Hepatocyte (in vitro differentiated cells): ENCODE measurements around the gene ADCYAP1R1. TPM values are rescaled to one million over a fixed set of nuclear protein-coding genes. Genes with fewer than 3 reads are reported as not detected.

Source experiments
- DNase-seq: peaks from one replicate; pipeline ENCODE4 v3.0.0-alpha.2; 2016; ENCODE audit warnings: low spot score
- H2AFZ ChIP-seq: fragments of 200-600 bp; sonication (generic); 2 replicates; pipeline ENCODE4 v1.6.0; 2016; ENCODE audit warnings: antibody characterized with exemption, mild to moderate bottlenecking
- H3K27ac ChIP-seq: fragments of 200-600 bp; sonication (generic); 2 replicates; pipeline ENCODE4 v1.5.1; 2016; ENCODE audit warnings: mild to moderate bottlenecking
- H3K27me3 ChIP-seq: fragments of 200-600 bp; sonication (generic); 2 replicates; pipeline ENCODE4 v1.6.1; 2016
- H3K36me3 ChIP-seq: fragments of 200-600 bp; sonication (generic); replicated peaks from 2 replicates; pipeline ENCODE4 v1.5.1; 2016; ENCODE audit warnings: low read depth; ENCODE audit not compliant: insufficient read depth
- H3K4me1 ChIP-seq: fragments of 200-600 bp; sonication (generic); 2 replicates; pipeline ENCODE4 v1.5.1; 2016; ENCODE audit warnings: mild to moderate bottlenecking, moderate library complexity; ENCODE audit not compliant: insufficient read depth
- H3K4me2 ChIP-seq: fragments of 200-600 bp; sonication (generic); 2 replicates; pipeline ENCODE4 v1.6.0; 2016
- H3K4me3 ChIP-seq: fragments of 200-600 bp; sonication (generic); 2 replicates; pipeline ENCODE4 v1.5.1; 2016; ENCODE audit warnings: mild to moderate bottlenecking
- H3K79me2 ChIP-seq: fragments of 200-600 bp; sonication (generic); 2 replicates; pipeline ENCODE4 v1.6.0; 2017; ENCODE audit warnings: mild to moderate bottlenecking
- H3K9me2 ChIP-seq: fragments of 200-600 bp; sonication (generic); replicated peaks from 2 replicates; pipeline ENCODE4 v1.6.0; 2017; ENCODE audit warnings: mild to moderate bottlenecking; ENCODE audit not compliant: insufficient read depth
- H3K9me3 ChIP-seq: fragments of 200-600 bp; sonication (generic); 2 replicates; pipeline ENCODE4 v1.5.1; 2016; ENCODE audit warnings: low read depth, mild to moderate bottlenecking
- H4K20me1 ChIP-seq: fragments of 200-600 bp; sonication (generic); 2 replicates; pipeline ENCODE4 v1.6.0; 2016; ENCODE audit warnings: mild to moderate bottlenecking; ENCODE audit not compliant: insufficient read depth, poor library complexity, severe bottlenecking
- EZH2 ChIP-seq: fragments of 200-600 bp; sonication (generic); IDR thresholded peaks from 2 replicates; pipeline ENCODE4 v1.6.1; 2016; ENCODE audit warnings: antibody characterized with exemption, mild to moderate bottlenecking, borderline replicate concordance
- EZH2phosphoT487 ChIP-seq: fragments of 200-600 bp; sonication (generic); IDR thresholded peaks from one replicate; pipeline ENCODE4 v1.6.1; 2018; ENCODE audit warnings: antibody characterized with exemption, mild to moderate bottlenecking, low read depth, moderate library complexity; ENCODE audit not compliant: unreplicated experiment, severe bottlenecking
- WGBS: methylation state at CpG from one replicate; pipeline ENCODE4 v1.1.6; 2016; ENCODE audit warnings: low lambda C conversion rate; ENCODE audit errors: missing lambda C conversion rate; 5-methylcytosine and 5-hydroxymethylcytosine counted together
- polyA plus RNA-seq: library from polyadenylated mRNA; unstranded; fragments of >200 nt; fragmentation: Nextera tagmentation; extraction: Ambion mirVana; gene quantifications from 2 replicates; pipeline ENCODE4 v1.2.1, GENCODE V29; 2016
- total RNA-seq: library from RNA; depleted of rRNA; stranded (reverse); fragments of >200 nt; gene quantifications from 2 replicates; pipeline ENCODE4 v1.2.3, GENCODE V29; 2014
- TF ChIP-seq, protein P1 (sequence below): fragments of 200-600 bp; sonication (generic); IDR thresholded peaks from 2 replicates; pipeline ENCODE4 v1.5.1; 2016; ENCODE audit warnings: antibody characterized with exemption, mild to moderate bottlenecking; ENCODE audit not compliant: poor library complexity

ADCYAP1R1 gene
- total and polyA plus RNA-seq, 2 experiments from 2014 or later: 0.10 TPM; not detected in 1

DNA sequence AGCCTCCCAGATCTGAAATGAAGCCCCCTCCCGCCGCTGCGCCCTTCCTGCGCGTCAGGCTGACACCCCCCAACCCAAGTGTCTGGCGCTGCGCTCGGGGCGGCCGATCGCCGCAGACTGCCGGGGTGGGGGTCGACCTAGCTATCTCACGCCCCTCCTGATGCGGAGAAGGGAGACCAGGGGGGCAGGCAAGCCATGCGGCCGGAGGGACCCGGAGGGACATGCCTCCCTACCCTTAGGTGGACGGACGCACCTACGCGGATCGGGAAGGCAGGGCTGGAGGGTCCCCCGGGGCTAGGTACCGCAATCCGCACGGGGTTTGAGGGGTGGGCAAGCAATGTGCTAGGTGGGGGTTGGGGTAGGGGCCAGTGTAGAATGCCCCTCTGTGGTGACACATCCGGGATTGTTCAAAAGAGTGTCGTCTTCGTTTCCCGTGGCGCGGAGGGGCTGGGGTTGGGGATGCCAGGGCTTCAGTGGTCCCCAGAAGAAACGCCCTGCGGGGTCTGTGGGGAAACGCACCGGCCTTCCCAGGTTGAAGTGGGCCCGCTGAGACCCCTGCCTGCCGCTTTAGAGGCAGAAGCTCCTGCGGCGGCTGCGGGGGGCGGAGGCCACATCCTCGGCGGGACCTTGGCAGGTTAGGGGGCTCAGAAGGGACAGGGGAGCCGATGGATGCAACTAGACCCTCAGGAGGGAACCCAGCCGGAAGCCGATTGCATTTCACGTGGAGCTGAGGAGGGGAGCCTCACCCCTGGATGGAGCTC is 913 bp downstream of the ADCYAP1R1 start:
- Histone ChIP-seq H3K27me3 (peaks cover 75% of the 10 kb centered on the region), H3K27ac (no peak overlapping the region), H3K4me3 (no peak overlapping the region), H3K4me2 (peak overlapping the region; percentile 86), H3K36me3 (no peaks in the 10 kb centered on the region), H3K79me2 (no peaks in the 10 kb centered on the region), H3K4me1 (no peaks in the 10 kb centered on the region), H3K9me3 (no peaks in the 10 kb centered on the region), H4K20me1 (no peaks in the 10 kb centered on the region), H3K9me2 (no peaks in the 10 kb centered on the region), H2AFZ (no peak overlapping the region)
- 8% methylated on average over 43 of the region's 50 CpGs for WGBS
- TF ChIP-seq EZH2: peak; percentile 81
- TF ChIP-seq, protein P1, sequence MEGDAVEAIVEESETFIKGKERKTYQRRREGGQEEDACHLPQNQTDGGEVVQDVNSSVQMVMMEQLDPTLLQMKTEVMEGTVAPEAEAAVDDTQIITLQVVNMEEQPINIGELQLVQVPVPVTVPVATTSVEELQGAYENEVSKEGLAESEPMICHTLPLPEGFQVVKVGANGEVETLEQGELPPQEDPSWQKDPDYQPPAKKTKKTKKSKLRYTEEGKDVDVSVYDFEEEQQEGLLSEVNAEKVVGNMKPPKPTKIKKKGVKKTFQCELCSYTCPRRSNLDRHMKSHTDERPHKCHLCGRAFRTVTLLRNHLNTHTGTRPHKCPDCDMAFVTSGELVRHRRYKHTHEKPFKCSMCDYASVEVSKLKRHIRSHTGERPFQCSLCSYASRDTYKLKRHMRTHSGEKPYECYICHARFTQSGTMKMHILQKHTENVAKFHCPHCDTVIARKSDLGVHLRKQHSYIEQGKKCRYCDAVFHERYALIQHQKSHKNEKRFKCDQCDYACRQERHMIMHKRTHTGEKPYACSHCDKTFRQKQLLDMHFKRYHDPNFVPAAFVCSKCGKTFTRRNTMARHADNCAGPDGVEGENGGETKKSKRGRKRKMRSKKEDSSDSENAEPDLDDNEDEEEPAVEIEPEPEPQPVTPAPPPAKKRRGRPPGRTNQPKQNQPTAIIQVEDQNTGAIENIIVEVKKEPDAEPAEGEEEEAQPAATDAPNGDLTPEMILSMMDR: no peak
- TF ChIP-seq EZH2phosphoT487: no peak
- no peak for DNase-seq

GRCh38 chr7:31053986-31054385 is 1.9 kb downstream of the ADCYAP1R1 start:
- Histone ChIP-seq H3K9me2 (no peaks in the 10 kb centered on the region), H3K79me2 (no peaks in the 10 kb centered on the region), H3K4me3 (no peak overlapping the region), H2AFZ (no peak overlapping the region), H3K27ac (no peak overlapping the region), H3K27me3 (peaks cover 75% of the 10 kb centered on the region), H4K20me1 (no peaks in the 10 kb centered on the region), H3K36me3 (no peaks in the 10 kb centered on the region), H3K4me2 (no peak overlapping the region), H3K9me3 (no peaks in the 10 kb centered on the region), H3K4me1 (no peaks in the 10 kb centered on the region)
- TF ChIP-seq EZH2phosphoT487: no peak
- TF ChIP-seq EZH2: no peak
- TF ChIP-seq, protein P1: no peak
- 90% methylated on average over 5 of the region's 5 CpGs for WGBS
- no peak for DNase-seq

DNA sequence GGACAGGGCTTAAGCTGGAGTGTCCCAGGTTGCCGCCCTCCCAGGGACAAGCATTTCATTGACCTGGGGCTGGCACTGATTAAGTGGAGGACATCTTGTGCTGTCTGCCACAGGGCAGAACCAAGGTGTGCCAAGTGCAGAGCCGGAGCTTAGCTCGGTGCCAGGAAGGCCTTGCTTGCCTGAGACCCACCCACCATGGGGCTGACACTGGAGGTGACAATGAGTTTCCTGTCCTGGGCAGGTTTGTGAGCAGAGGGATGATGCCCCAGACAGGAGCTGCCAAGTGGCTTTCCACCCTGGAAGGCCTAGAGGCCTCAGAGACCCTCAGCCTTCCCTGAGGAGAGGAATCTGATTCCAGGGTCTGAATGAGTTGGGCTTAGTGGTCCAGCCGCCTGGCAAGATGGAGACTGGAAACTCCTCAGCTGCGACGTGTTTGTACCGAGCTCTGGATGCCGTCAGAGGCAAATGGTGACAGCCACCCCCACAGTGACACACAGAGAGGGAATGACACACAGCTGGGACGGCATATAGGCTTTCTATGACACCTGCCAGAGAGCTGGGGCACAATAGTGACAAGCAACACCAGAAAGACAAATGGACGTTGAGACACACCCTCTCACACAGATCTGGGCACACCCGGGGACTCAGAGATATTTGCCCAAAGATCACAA is 2.6 kb downstream of the ADCYAP1R1 start:
- TF ChIP-seq EZH2phosphoT487 (no peak), EZH2 (no peak)
- TF ChIP-seq, protein P1: no peak
- no peak overlapping the region for H3K4me2 ChIP-seq
- WGBS: 77% methylated on average over 11 of the region's 11 CpGs
- no peaks in the 10 kb centered on the region for H3K36me3 ChIP-seq
- no peaks in the 10 kb centered on the region for H4K20me1 ChIP-seq
- no peaks in the 10 kb centered on the region for H3K9me2 ChIP-seq
- no peaks in the 10 kb centered on the region for H3K9me3 ChIP-seq
- H2AFZ ChIP-seq: no peak overlapping the region
- H3K27me3 ChIP-seq: peaks cover 75% of the 10 kb centered on the region
- no peak for DNase-seq
- no peaks in the 10 kb centered on the region for H3K4me1 ChIP-seq
- no peak overlapping the region for H3K4me3 ChIP-seq
- no peak overlapping the region for H3K27ac ChIP-seq
- no peaks in the 10 kb centered on the region for H3K79me2 ChIP-seq
